Neural cell (in vitro differentiated cells): Measurements from ENCODE around the gene SRSF1. TPM values are rescaled to one million over a fixed set of nuclear protein-coding genes. Genes with fewer than 3 reads are reported as not detected.

ENCODE experiments used
- H2AFZ ChIP-seq: fragments of 200-600, 300-800 bp; sonication (generic), shearing (Covaris generic); 2 replicates; pipeline ENCODE4 v1.6.0; 2014; ENCODE audit warnings: low read depth, mild to moderate bottlenecking, antibody characterized with exemption, low read length, moderate library complexity
- H3F3A ChIP-seq: fragments of 200-600 bp; shearing (Covaris generic); 2 replicates; pipeline ENCODE4 v1.6.1; 2016; ENCODE audit warnings: mild to moderate bottlenecking, moderate library complexity, mixed read lengths, antibody characterized with exemption, low read length; ENCODE audit not compliant: insufficient read depth, poor library complexity, severe bottlenecking
- H3K27ac ChIP-seq: fragments of 200-600, 300-800 bp; sonication (generic), shearing (Covaris generic); 2 replicates; pipeline ENCODE4 v1.5.1; 2014; ENCODE audit warnings: mild to moderate bottlenecking, low read length, moderate library complexity
- H3K27me3 ChIP-seq: fragments of 300-800, 200-600 bp; sonication (generic), shearing (Covaris generic); 2 replicates; pipeline ENCODE4 v1.6.0; 2014; ENCODE audit warnings: mild to moderate bottlenecking, low read depth, low read length, moderate library complexity; ENCODE audit not compliant: insufficient read depth
- H3K36me3 ChIP-seq: fragments of 300-800, 200-600 bp; sonication (generic), shearing (Covaris generic); 2 replicates; pipeline ENCODE4 v1.5.1; 2014; ENCODE audit warnings: mild to moderate bottlenecking, antibody characterized with exemption, low read length, moderate library complexity; ENCODE audit not compliant: insufficient read depth
- H3K4me2 ChIP-seq: fragments of 300-800, 200-600 bp; sonication (generic), shearing (Covaris generic); 2 replicates; pipeline ENCODE4 v1.6.0; 2014; ENCODE audit warnings: mild to moderate bottlenecking, low read length
- H3K4me3 ChIP-seq: fragments of 300-800, 200-600 bp; sonication (generic), shearing (Covaris generic); 2 replicates; pipeline ENCODE4 v1.5.1; 2014; ENCODE audit warnings: mild to moderate bottlenecking, low read length, moderate library complexity
- H3K79me2 ChIP-seq: fragments of 200-600 bp; shearing (Covaris generic); replicated peaks from 2 replicates; pipeline ENCODE4 v1.6.0; 2014; ENCODE audit warnings: mild to moderate bottlenecking, low read length, moderate library complexity; ENCODE audit not compliant: insufficient read depth
- H3K9ac ChIP-seq: fragments of 300-800, 200-600 bp; sonication (generic), shearing (Covaris generic); 2 replicates; pipeline ENCODE4 v1.6.1; 2016; ENCODE audit warnings: mild to moderate bottlenecking, low read length, mixed read lengths
- H3K9me2 ChIP-seq: fragments of 200-600 bp; shearing (Covaris generic); 2 replicates; pipeline ENCODE4 v1.6.1; 2016; ENCODE audit warnings: mild to moderate bottlenecking, low read length, mixed read lengths; ENCODE audit not compliant: insufficient read depth
- H3K9me3 ChIP-seq: fragments of 200-600, 300-800 bp; sonication (generic), shearing (Covaris generic); 2 replicates; pipeline ENCODE4 v1.6.1; 2016; ENCODE audit warnings: mild to moderate bottlenecking, mixed run types, low read length, moderate library complexity, mixed read lengths
- H4K20me1 ChIP-seq: fragments of 200-600 bp; shearing (Covaris generic); 2 replicates; pipeline ENCODE4 v1.6.1; 2016; ENCODE audit warnings: mild to moderate bottlenecking, mixed run types; ENCODE audit not compliant: insufficient read depth
- EP300 ChIP-seq: fragments of 450-650 bp; conservative IDR thresholded peaks from 2 replicates; pipeline ENCODE4 v1.6.1; 2014; ENCODE audit warnings: antibody characterized with exemption, mild to moderate bottlenecking, moderate library complexity; ENCODE audit not compliant: poor library complexity, severe bottlenecking
- EZH2 ChIP-seq: fragments of 200-600, 300-800 bp; shearing (Covaris generic), sonication (generic); IDR thresholded peaks from 2 replicates; pipeline ENCODE4 v1.6.1; 2014; ENCODE audit warnings: antibody characterized with exemption, low read length, borderline replicate concordance, mild to moderate bottlenecking; ENCODE audit not compliant: insufficient read depth, poor library complexity, severe bottlenecking
- MXI1 ChIP-seq: fragments of 450-650 bp; conservative IDR thresholded peaks from 2 replicates; pipeline ENCODE4 v1.6.1; 2014; ENCODE audit warnings: antibody characterized with exemption, mild to moderate bottlenecking; ENCODE audit not compliant: poor library complexity, severe bottlenecking
- POLR2AphosphoS5 ChIP-seq: IDR thresholded peaks from 2 replicates; pipeline ENCODE4 v1.6.1; 2012
- RAD21 ChIP-seq: fragments of 450-650 bp; conservative IDR thresholded peaks from 2 replicates; pipeline ENCODE4 v1.6.1; 2014; ENCODE audit warnings: antibody characterized with exemption, mild to moderate bottlenecking, moderate library complexity
- SMC3 ChIP-seq: fragments of 450-650 bp; conservative IDR thresholded peaks from 2 replicates; pipeline ENCODE4 v1.6.1; 2014; ENCODE audit warnings: antibody characterized with exemption, mild to moderate bottlenecking, moderate library complexity; ENCODE audit not compliant: poor library complexity
- TAF1 ChIP-seq: IDR thresholded peaks from 2 replicates; pipeline ENCODE4 v1.6.1; 2012; ENCODE audit warnings: low read depth
- polyA plus RNA-seq: library from polyadenylated mRNA; depleted of rRNA; stranded (reverse); fragments of >200 nt; gene quantifications from 2 replicates; pipeline ENCODE4 v1.2.3, GENCODE V29; 2014
- TF ChIP-seq, protein P1 (sequence below): fragments of 450-650 bp; IDR thresholded peaks from 2 replicates; pipeline ENCODE4 v1.5.1; 2014; ENCODE audit warnings: antibody characterized with exemption, mild to moderate bottlenecking, moderate library complexity; ENCODE audit not compliant: poor library complexity, severe bottlenecking

Gene SRSF1
- polyA plus RNA-seq, 1 donor from 2014 or later = 380 TPM

DNA sequence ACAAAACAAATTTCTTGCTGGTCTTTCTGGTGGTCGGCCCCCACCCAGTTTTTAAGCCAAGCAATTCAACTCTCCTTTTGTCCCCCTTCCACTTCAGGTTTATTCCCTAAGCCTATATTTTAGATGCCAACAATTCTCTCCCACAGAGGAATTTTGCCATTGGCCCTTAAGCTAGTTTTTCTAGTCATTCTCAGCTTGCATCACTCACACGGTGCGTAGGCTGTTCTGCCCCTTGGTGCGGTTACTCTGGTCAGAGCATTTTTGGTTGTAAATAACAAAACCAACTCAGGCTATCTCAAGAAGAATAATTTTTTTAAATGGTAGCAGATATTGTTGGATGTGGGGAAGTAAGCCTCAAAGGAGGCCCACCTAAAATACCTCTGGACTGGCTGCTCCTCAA is 42.5 kb upstream of the SRSF1 start:
- Histone ChIP-seq H3K9me2 (no peaks in the 10 kb centered on the region), H3K9me3 (no peaks in the 10 kb centered on the region), H4K20me1 (no peaks in the 10 kb centered on the region), H3K27me3 (no peaks in the 10 kb centered on the region), H3K9ac (no peak overlapping the region), H3F3A (no peaks in the 10 kb centered on the region), H3K79me2 (no peaks in the 10 kb centered on the region), H3K4me3 (no peak overlapping the region), H3K36me3 (no peaks in the 10 kb centered on the region), H3K27ac (no peak overlapping the region), H3K4me2 (no peak overlapping the region), H2AFZ (no peak overlapping the region)
- TF ChIP-seq POLR2AphosphoS5 = no peak
- no peak for TF ChIP-seq MXI1
- no peak for TF ChIP-seq RAD21
- no peak for TF ChIP-seq SMC3
- no peak for TF ChIP-seq EZH2
- TF ChIP-seq TAF1 = no peak
- TF ChIP-seq, protein P1, sequence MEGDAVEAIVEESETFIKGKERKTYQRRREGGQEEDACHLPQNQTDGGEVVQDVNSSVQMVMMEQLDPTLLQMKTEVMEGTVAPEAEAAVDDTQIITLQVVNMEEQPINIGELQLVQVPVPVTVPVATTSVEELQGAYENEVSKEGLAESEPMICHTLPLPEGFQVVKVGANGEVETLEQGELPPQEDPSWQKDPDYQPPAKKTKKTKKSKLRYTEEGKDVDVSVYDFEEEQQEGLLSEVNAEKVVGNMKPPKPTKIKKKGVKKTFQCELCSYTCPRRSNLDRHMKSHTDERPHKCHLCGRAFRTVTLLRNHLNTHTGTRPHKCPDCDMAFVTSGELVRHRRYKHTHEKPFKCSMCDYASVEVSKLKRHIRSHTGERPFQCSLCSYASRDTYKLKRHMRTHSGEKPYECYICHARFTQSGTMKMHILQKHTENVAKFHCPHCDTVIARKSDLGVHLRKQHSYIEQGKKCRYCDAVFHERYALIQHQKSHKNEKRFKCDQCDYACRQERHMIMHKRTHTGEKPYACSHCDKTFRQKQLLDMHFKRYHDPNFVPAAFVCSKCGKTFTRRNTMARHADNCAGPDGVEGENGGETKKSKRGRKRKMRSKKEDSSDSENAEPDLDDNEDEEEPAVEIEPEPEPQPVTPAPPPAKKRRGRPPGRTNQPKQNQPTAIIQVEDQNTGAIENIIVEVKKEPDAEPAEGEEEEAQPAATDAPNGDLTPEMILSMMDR = no peak

DNA sequence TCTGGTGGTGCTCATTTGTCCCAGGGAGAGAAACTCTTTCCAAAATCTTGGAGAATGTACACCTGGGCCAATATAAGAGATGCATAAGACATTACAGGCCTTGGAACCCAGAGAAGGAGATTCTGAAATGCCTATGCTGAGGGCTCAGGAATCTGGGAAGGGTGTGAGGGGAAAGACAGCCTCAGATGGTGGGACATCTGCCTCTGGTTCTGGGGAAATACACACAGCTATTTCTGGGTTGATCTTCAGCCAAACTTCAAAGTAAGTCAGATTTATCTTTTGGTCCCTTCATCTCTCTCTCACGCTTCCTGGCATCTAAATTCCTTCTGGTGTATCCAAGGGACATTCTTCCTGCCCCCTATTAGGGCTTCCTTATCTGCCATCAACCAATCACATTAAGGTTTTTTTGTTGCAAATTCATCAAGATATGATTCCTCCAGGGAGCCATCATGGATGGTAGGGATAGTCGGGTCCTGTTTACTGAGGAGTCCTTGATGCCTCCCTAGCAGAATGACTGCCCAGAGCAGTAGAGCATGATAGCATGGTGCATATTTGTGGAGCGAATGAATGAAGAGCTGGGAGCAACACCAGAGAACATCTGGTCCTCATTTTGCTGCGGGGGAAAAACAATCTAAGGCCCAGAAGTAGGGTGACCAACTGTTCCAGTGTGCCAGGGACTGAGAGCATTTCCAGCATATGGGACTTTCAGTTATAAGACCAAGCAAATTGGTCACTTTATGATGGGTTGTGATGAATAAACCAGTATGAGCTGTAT is 40.5 kb upstream of the SRSF1 start:
- Histone ChIP-seq H2AFZ (no peak overlapping the region), H3K27ac (no peak overlapping the region), H3K9me2 (no peaks in the 10 kb centered on the region), H3K4me2 (no peak overlapping the region), H3K9ac (no peak overlapping the region), H4K20me1 (no peaks in the 10 kb centered on the region), H3K4me3 (no peak overlapping the region), H3K79me2 (no peaks in the 10 kb centered on the region), H3F3A (no peaks in the 10 kb centered on the region), H3K27me3 (no peaks in the 10 kb centered on the region), H3K36me3 (no peaks in the 10 kb centered on the region), H3K9me3 (no peaks in the 10 kb centered on the region)
- TF ChIP-seq, protein P1 = no peak
- TF ChIP-seq POLR2AphosphoS5 = no peak
- no peak for TF ChIP-seq EZH2
- TF ChIP-seq RAD21 = no peak
- TF ChIP-seq TAF1 = no peak
- no peak for TF ChIP-seq MXI1
- no peak for TF ChIP-seq EP300
